Measurements from ENCODE around the gene STARD10.
"Not testable (repeated sequence)": the region's sequence is repeated elsewhere in the genome, so short reads cannot be mapped to it uniquely, and the experiment has no call there.

- not testable (repeated sequence) for TF ChIP-seq CTCF (conservative IDR thresholded peaks at IDR 0.05; ENCODE audit: low read length); EZH2phosphoT487 (IDR thresholded peaks at IDR 0.05; ENCODE audit: borderline replicate concordance, low read depth, low read length)
These were observed 33.8 kb upstream of the STARD10 start for GRCh38 chr11:72827656-72828055.

All from OCI-LY7 (cell line).